A549 (cell line): ENCODE data around the gene TNIP3. TPM values are rescaled to one million over a fixed set of nuclear protein-coding genes. Genes with fewer than 3 reads are reported as not detected.

ENCODE experiments used
- ATAC-seq, 2 experiments: fragments of 200-7000 bp in 1 of 2; fragments of >200 bp in 1 of 2; cut with Nextera tagmentation in 1 of 2; cut with Tn5 transposase in 1 of 2; 3 replicates each; pipeline versions ENCODE4 v1.8.0 to v1.9.1; 2018 to 2020; ENCODE audit warnings: mild to moderate bottlenecking in 1 of 2, moderate library complexity in 1 of 2
- CTCF ChIA-PET: fragments of 300-600 bp; sonication (Branson Sonifier 250); formaldehyde crosslinking; extraction: SDS; loops from one replicate; lab custom pipeline; 2021; ENCODE audit warnings: antibody characterized with exemption, inconsistent platforms; lab: Yijun Ruan, JAX
- POLR2A ChIA-PET: fragments of 350-600 bp; formaldehyde crosslinking; extraction: SDS; loops from one replicate; lab custom pipeline; 2021; ENCODE audit warnings: antibody characterized with exemption, inconsistent platforms; lab: Yijun Ruan, JAX
- DNase-seq, 2 experiments: peaks; one replicate each; pipeline versions ENCODE4 v3.0.0 to v3.0.0-alpha.2; 2011 to 2016; ENCODE audit warnings: low read depth in 1 of 2, low spot score in 1 of 2
- FAIRE-seq: peaks from 2 replicates; lab custom pipeline; 2011; peaks lifted over from hg19 to GRCh38; lab: Jason Lieb, UNC
- H3K27ac ChIP-seq, 2 experiments: fragments of >200 bp; sonication (Bioruptor Twin); formaldehyde crosslinking; 3 replicates each; pipeline ENCODE4 v1.5.1; 2016 to 2017
- H3K4me1 ChIP-seq: fragments of >200 bp; sonication (Bioruptor Twin); formaldehyde crosslinking; 3 replicates; pipeline ENCODE4 v1.6.1; 2016
- H3K4me2 ChIP-seq: fragments of >200 bp; sonication (Bioruptor Twin); formaldehyde crosslinking; 3 replicates; pipeline ENCODE4 v1.6.1; 2016
- H3K4me3 ChIP-seq: fragments of >200 bp; sonication (Bioruptor Twin); formaldehyde crosslinking; 3 replicates; pipeline ENCODE4 v1.5.1; 2016
- H3K9me3 ChIP-seq: fragments of >200 bp; sonication (Bioruptor Twin); formaldehyde crosslinking; 3 replicates; pipeline ENCODE4 v1.6.1; 2016
- BHLHE40 ChIP-seq: IDR thresholded peaks from 2 replicates; pipeline ENCODE4 v1.6.1; 2012; ENCODE audit warnings: low read depth, low read length, inconsistent platforms
- CBX8 ChIP-seq: fragments of 200-600 bp; sonication (generic); IDR thresholded peaks from 2 replicates; pipeline ENCODE4 v1.6.1; 2016
- CEBPB ChIP-seq, 2 experiments: fragments of >200 bp in 1 of 2; sonication (Bioruptor Twin) in 1 of 2; formaldehyde crosslinking in 1 of 2; IDR thresholded peaks; 2 replicates each; pipeline ENCODE4 v1.6.1; 2012 to 2016
- FOSB ChIP-seq: fragments of 250-450 bp; sonication (Bioruptor Pico); IDR thresholded peaks from 2 replicates; pipeline ENCODE4 v1.5.0; 2020; ENCODE audit warnings: mild to moderate bottlenecking, moderate library complexity
- FOXS1 ChIP-seq: fragments of 250-450 bp; sonication (Bioruptor Pico); IDR thresholded peaks from 2 replicates; pipeline ENCODE4 v1.5.0; 2020; ENCODE audit warnings: mild to moderate bottlenecking, moderate library complexity
- GATA3 ChIP-seq: IDR thresholded peaks from 2 replicates; pipeline ENCODE4 v1.6.1; 2012; ENCODE audit warnings: borderline replicate concordance
- HEYL ChIP-seq: fragments of 250-450 bp; sonication (Bioruptor Pico); IDR thresholded peaks from 2 replicates; pipeline ENCODE4 v1.8.0; 2021; ENCODE audit warnings: mild to moderate bottlenecking, moderate library complexity
- HOXA7 ChIP-seq: fragments of 250-450 bp; sonication (Bioruptor Pico); IDR thresholded peaks from 2 replicates; pipeline ENCODE4 v1.5.0; 2020; ENCODE audit warnings: mild to moderate bottlenecking, moderate library complexity
- MAZ ChIP-seq: fragments of 150-350 bp; IDR thresholded peaks from 2 replicates; pipeline ENCODE4 v1.6.1; 2014; ENCODE audit warnings: antibody characterized with exemption, low read depth, low read length, borderline replicate concordance
- MYC ChIP-seq: IDR thresholded peaks from 2 replicates; pipeline ENCODE4 v1.6.1; 2012; ENCODE audit warnings: mild to moderate bottlenecking, inconsistent platforms, low read length, improper control_type of control experiment, borderline replicate concordance
- NFE2L2 ChIP-seq: fragments of 150-350 bp; conservative IDR thresholded peaks from 2 replicates; pipeline ENCODE4 v1.6.1; 2014; ENCODE audit warnings: low read length
- NPAS2 ChIP-seq: fragments of 250-450 bp; sonication (Bioruptor Pico); IDR thresholded peaks from 2 replicates; pipeline ENCODE4 v1.8.0; 2022; ENCODE audit warnings: mild to moderate bottlenecking, moderate library complexity, borderline replicate concordance
- POLR2A ChIP-seq: IDR thresholded peaks from 2 replicates; pipeline ENCODE4 v1.6.1; 2012; ENCODE audit warnings: mild to moderate bottlenecking, low read length
- RARB ChIP-seq: fragments of 250-450 bp; sonication (Bioruptor Pico); IDR thresholded peaks from 2 replicates; pipeline ENCODE4 v1.8.0; 2021; ENCODE audit warnings: mild to moderate bottlenecking, moderate library complexity
- RNF2 ChIP-seq: fragments of 200-600 bp; sonication (generic); IDR thresholded peaks from 2 replicates; pipeline ENCODE4 v1.6.1; 2016; ENCODE audit warnings: low read depth, mild to moderate bottlenecking, antibody characterized with exemption, moderate library complexity, borderline replicate concordance
- SMC3 ChIP-seq: fragments of >200 bp; sonication (Bioruptor Twin); formaldehyde crosslinking; IDR thresholded peaks from 3 replicates; pipeline ENCODE4 v1.6.1; 2018; ENCODE audit warnings: inconsistent platforms
- TFCP2L1 ChIP-seq: fragments of 250-450 bp; sonication (Bioruptor Pico); IDR thresholded peaks from 2 replicates; pipeline ENCODE4 v1.5.0; 2021; ENCODE audit warnings: mild to moderate bottlenecking
- ZNF302 ChIP-seq: fragments of 250-450 bp; sonication (Bioruptor Pico); IDR thresholded peaks from 2 replicates; pipeline ENCODE4 v1.9.0; 2021; ENCODE audit warnings: inconsistent platforms, mild to moderate bottlenecking, moderate library complexity
- ZSCAN20 ChIP-seq: fragments of 250-450 bp; sonication (Bioruptor Pico); IDR thresholded peaks from 2 replicates; pipeline ENCODE4 v1.8.0; 2022; ENCODE audit warnings: mild to moderate bottlenecking, moderate library complexity
- WGBS: methylation state at CpG from one replicate; pipeline ENCODE4 v1.1.6; 2017; ENCODE audit errors: missing lambda C conversion rate; 5-methylcytosine and 5-hydroxymethylcytosine counted together
- polyA plus RNA-seq, 4 experiments: library from polyadenylated mRNA; depleted of rRNA in 3 of 4; stranded (reverse); fragments of >200 nt; fragmentation: RNase III in 1 of 4; extraction: RNeasy Plus Mini Kit Qiagen cat#74134 plus additional on column Dnase treatment in 1 of 4; gene quantifications; 2 replicates in 3 of 4; 3 replicates in 1 of 4; pipeline ENCODE4 v1.2.3, GENCODE V29; 2011 to 2017
- TF ChIP-seq, protein P1 (sequence below): fragments of 150-350 bp; IDR thresholded peaks from 2 replicates; pipeline ENCODE4 v1.6.1; 2014; ENCODE audit warnings: low read depth, mild to moderate bottlenecking, low read length
- TF ChIP-seq, protein P2 (sequence below): fragments of >200 bp; sonication (Bioruptor Twin); formaldehyde crosslinking; IDR thresholded peaks from 3 replicates; pipeline ENCODE4 v1.6.1; 2016
- TF ChIP-seq, protein P3 (sequence below): fragments of >200 bp; sonication (Bioruptor Twin); formaldehyde crosslinking; IDR thresholded peaks from 2 replicates; pipeline ENCODE4 v1.6.1; 2016
- TF ChIP-seq, protein P4 (sequence below): fragments of 250-450 bp; sonication (Bioruptor Pico); IDR thresholded peaks from 2 replicates; pipeline ENCODE4 v1.5.0; 2021; ENCODE audit warnings: mild to moderate bottlenecking, moderate library complexity, borderline replicate concordance
- TF ChIP-seq, protein P5 (sequence below): IDR thresholded peaks from 2 replicates; pipeline ENCODE4 v1.6.1; 2012

The TNIP3 gene
- polyA plus RNA-seq, 2 of the 4 experiments (the other 2 are of a cell fraction) = 0.46 to 0.58 TPM

DNA sequence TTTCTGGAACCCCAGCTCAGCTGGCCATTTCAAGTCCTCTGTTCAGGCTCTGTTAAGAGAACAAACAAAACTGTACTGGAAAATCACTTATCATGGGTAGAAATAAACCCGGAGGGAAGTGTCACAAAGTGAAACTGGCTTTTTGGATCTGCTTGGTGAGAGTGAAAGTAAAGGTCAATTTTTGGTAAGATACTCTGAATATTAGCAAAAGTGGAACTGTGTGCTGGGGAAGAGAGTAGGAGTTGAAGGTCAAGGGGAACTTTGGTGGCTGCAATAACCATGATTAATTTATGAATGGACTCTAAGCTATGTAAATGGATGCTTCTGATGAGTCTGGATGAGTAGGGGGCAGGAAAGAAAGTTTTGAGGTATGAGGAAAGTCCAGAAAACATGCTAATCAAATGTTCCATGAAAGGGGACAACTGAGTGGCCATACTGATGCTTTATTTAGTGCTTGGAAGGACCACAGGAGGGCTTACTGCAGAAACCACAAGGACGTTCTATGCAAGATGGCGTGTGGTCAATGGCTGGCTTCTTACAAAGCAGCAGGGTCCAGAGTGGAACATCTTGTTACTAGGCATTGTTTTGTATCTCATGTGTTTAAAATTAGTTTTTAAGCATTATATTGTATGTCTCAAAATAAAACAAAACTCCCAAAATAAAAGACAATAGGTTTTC is 36.8 kb upstream of the TNIP3 start:
- Histone ChIP-seq H3K4me1 (no peaks in the 10 kb centered on the region), H3K9me3 (no peaks in the 10 kb centered on the region), H3K4me2 (no peak overlapping the region), H3K27ac (no peak overlapping the region), H3K4me3 (no peak overlapping the region)
- ChIA-PET CTCF (interaction anchor here (1.0 kb wide), 1 partner anchor 9 kb away, joined by 3 read pairs; no protein-coding TSS in a partner anchor), POLR2A (no interaction called here)
- DNase-seq (no peak), FAIRE-seq (no peak), ATAC-seq (no peak)
- 41% methylated on average over 3 of the region's 3 CpGs for WGBS
- TF ChIP-seq FOXS1 (CRISPR knock-in tag) = no peak
- no peak for TF ChIP-seq RARB
- TF ChIP-seq CEBPB (IDR thresholded peaks at IDR 0.05) = no peak
- TF ChIP-seq ZSCAN20 (CRISPR knock-in tag) = no peak
- no peak for TF ChIP-seq MYC
- no peak for TF ChIP-seq BHLHE40
- no peak for TF ChIP-seq HEYL (CRISPR knock-in tag)
- TF ChIP-seq TFCP2L1 (CRISPR knock-in tag) = no peak
- TF ChIP-seq, protein P1, sequence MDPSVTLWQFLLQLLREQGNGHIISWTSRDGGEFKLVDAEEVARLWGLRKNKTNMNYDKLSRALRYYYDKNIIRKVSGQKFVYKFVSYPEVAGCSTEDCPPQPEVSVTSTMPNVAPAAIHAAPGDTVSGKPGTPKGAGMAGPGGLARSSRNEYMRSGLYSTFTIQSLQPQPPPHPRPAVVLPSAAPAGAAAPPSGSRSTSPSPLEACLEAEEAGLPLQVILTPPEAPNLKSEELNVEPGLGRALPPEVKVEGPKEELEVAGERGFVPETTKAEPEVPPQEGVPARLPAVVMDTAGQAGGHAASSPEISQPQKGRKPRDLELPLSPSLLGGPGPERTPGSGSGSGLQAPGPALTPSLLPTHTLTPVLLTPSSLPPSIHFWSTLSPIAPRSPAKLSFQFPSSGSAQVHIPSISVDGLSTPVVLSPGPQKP = no peak
- no peak for TF ChIP-seq FOSB
- no peak for TF ChIP-seq NFE2L2
- no peak for TF ChIP-seq RNF2
- TF ChIP-seq CBX8 = no peak
- TF ChIP-seq SMC3 = no peak
- TF ChIP-seq MAZ = no peak
- TF ChIP-seq, protein P2, sequence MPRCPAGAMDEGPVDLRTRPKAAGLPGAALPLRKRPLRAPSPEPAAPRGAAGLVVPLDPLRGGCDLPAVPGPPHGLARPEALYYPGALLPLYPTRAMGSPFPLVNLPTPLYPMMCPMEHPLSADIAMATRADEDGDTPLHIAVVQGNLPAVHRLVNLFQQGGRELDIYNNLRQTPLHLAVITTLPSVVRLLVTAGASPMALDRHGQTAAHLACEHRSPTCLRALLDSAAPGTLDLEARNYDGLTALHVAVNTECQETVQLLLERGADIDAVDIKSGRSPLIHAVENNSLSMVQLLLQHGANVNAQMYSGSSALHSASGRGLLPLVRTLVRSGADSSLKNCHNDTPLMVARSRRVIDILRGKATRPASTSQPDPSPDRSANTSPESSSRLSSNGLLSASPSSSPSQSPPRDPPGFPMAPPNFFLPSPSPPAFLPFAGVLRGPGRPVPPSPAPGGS = no peak
- no peak for TF ChIP-seq NPAS2 (CRISPR knock-in tag)
- no peak for TF ChIP-seq POLR2A
- TF ChIP-seq HOXA7 (CRISPR knock-in tag) = no peak
- TF ChIP-seq, protein P3, sequence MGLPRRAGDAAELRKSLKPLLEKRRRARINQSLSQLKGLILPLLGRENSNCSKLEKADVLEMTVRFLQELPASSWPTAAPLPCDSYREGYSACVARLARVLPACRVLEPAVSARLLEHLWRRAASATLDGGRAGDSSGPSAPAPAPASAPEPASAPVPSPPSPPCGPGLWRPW = no peak

DNA sequence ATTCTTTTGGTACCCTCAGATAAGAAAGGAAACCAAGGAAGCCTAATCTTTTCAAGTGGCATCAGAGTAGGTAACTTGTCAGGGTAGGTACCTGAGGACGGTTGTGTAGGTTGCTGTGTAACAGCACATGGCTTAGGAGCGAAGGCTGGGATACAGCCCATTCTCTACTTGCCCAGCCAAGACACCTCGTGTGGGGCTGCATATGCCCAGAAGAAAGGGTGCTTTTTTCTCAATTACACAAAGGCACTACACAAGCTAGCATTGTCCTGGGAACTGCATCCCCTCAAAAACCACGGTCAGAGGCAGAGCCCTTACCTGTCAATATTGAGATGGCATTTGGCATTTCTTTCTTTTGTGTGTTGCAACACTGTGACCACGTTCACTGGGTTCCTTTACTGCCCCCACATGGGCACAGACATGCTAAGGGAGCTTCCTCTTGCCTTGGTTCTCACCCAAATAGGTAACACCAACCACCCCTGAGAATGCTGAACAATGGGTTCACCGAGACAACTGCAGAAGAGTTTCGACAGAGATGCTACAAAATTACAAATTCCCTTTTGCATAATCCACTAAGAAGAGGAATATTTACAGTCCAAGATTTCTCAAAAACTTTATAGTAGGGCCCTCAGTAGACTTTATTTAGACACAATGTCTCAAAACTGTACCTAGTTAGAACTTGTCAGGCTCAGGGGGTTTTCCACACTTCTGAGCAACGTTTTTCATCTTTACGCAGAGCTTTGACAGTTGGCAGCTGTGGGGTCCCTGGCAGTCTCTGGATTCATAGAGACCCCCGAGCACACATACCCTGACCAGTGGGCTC is 35.8 kb upstream of the TNIP3 start:
- ATAC-seq (no peak), DNase-seq (no peak), FAIRE-seq (no peak)
- ChIA-PET POLR2A (no interaction called here), CTCF (interaction anchor here (0.7 kb wide), 1 partner anchor 52 kb away, joined by 3 read pairs; no protein-coding TSS in a partner anchor)
- no peak overlapping the region for H3K4me2 ChIP-seq
- 40% methylated on average over 10 of the region's 10 CpGs for WGBS
- H3K4me1 ChIP-seq = no peaks in the 10 kb centered on the region
- H3K27ac ChIP-seq = no peak overlapping the region
- H3K4me3 ChIP-seq = no peak overlapping the region
- TF ChIP-seq CBX8 (no peak), NPAS2 (CRISPR knock-in tag) (no peak), GATA3 (no peak), MYC (no peak), CEBPB (IDR thresholded peaks at IDR 0.05) (no peak), ZNF302 (no peak)
- TF ChIP-seq, protein P4, sequence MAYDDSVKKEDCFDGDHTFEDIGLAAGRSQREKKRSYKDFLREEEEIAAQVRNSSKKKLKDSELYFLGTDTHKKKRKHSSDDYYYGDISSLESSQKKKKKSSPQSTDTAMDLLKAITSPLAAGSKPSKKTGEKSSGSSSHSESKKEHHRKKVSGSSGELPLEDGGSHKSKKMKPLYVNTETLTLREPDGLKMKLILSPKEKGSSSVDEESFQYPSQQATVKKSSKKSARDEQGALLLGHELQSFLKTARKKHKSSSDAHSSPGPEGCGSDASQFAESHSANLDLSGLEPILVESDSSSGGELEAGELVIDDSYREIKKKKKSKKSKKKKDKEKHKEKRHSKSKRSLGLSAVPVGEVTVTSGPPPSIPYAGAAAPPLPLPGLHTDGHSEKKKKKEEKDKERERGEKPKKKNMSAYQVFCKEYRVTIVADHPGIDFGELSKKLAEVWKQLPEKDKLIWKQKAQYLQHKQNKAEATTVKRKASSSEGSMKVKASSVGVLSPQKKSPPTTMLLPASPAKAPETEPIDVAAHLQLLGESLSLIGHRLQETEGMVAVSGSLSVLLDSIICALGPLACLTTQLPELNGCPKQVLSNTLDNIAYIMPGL (CRISPR knock-in tag) = no peak
- TF ChIP-seq, protein P5, sequence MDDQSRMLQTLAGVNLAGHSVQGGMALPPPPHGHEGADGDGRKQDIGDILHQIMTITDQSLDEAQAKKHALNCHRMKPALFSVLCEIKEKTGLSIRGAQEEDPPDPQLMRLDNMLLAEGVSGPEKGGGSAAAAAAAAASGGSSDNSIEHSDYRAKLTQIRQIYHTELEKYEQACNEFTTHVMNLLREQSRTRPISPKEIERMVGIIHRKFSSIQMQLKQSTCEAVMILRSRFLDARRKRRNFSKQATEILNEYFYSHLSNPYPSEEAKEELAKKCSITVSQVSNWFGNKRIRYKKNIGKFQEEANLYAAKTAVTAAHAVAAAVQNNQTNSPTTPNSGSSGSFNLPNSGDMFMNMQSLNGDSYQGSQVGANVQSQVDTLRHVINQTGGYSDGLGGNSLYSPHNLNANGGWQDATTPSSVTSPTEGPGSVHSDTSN = no peak
- no peaks in the 10 kb centered on the region for H3K9me3 ChIP-seq
